ENCODE data around the gene AMMECR1L.
A peak's percentile ranks its signal among the peaks of the same experiment; 100 is the strongest.
"Not testable (repeated sequence)": the region's sequence is repeated elsewhere in the genome, so short reads cannot be mapped to it uniquely, and the experiment has no call there.

Gene AMMECR1L

DNA sequence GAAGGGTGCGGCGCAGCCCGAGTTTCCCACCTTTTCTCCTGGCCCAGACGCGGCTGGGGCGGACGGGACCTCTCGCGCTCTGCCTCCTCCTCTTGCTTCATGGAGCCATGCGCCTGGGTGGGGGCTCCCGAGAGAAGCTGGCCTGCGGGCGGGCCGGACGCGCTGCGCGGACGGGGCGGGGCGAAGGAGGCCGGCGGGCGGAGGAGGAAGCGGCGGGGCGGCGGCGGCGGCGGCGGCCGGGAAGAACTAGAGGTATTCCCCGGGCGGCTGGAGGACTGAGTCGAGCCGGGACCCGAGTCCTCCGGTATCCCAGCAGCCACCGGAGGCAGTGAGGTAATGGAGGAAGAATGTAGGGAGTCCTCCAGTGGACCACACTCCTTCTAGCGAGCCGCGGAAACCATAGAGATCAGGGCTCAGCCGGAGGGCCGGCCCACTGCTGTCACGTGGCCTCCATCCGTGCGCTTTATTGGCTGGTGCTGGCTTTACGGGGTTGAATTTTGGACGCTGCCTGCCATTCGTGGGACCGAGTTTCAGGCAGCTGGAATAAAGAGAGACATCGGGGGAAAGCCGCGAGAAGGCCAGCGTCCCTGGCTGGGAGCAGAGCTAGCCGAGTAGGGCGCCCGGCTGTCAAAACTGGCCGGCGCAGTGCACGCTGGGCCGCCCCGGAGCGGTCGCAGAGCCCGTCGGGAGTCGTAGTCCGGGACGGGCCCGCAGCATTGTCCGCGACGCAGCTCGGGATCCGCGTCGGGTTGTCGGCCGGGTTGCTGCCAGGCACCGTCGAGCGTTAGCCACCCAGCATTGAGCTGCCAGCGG is at the start of gene AMMECR1L:
AMMECR1L (minus strand) TSS at position 177 of the 813 bp plus-strand sequence. CDS start 11,722 bp downstream, outside the sequence.
- DNase-seq = peak; percentile 71

- no peak for DNase-seq
Measured at GRCh38 chr2:127935337-127935736, 49.6 kb upstream of the AMMECR1L start.

DNA sequence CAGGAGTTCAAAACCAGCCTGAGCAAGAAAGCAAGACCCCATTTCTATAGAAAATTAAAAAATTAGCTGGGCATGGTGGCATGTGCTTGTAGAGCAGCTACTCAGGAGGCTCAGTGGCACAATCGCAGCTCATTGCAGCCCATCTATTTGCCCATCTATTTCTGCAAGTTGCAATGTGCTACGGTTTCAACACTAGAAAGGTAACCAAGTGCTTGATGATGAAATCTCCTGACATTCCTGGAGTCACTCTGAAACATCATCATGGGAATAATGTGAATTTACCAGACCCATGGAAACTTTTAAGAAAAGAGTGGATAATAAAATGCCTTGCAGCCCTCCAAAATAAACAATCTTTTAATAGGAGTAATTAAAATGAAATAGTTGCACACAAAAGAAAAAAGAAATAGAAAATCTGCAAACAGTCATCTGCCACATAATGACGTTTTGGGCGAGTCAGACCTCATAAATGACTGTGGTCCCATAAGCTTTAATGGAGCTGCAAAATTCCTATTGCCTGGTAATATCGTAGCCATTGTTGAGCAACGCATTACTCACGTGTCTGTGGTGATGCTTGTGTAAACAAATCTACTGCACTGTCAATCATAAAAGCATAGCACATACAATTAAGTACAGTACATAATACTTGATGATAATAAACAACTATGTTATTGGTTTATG is 46.6 kb upstream of the AMMECR1L start:
- DNase-seq = no peak

- DNase-seq = no peak
Measured at GRCh38 chr2:127929449-127929848, 43.7 kb upstream of the AMMECR1L start.

DNA sequence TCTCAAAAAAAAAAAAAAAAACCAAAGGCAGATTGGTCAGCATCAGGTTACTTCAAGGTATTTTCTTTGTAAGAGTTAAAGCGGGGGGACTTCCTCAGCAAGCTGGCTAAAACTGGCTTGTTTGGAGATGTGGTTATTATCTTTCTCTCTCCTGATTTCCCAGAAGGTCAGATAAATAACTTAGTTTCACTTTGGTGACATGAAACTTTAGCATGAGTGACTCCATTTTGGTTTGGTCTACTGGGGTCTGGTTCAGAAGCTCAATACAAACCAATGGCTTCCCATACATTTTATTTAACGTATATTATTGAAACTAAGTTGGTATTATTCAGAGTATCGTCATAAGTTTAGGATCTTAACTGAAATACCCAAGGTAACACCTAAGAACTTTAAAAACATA is 41.6 kb upstream of the AMMECR1L start:
- no peak for DNase-seq

DNA sequence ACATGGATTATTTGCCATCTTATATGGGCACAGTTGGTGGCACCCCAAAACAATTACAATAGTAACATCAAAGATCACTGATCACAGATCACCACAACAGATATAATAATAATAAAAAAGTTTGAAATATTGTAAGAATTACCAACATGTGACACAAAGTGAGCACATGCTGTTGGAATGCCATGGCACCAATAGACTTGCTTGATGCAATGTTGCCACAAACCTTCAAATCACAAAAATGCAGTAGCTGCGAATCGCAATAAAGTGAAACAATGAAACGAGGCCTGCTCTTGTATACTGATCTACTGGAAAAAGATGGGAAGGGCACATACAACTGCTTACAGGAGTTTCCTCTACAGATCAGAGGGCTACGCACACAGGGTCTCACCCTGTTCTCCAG is 32.2 kb upstream of the AMMECR1L start:
- DNase-seq = no peak

- no peak for DNase-seq
Measured at GRCh38 chr2:127913808-127914457, 28.2 kb upstream of the AMMECR1L start.

GRCh38 chr2:127911737-127912136 is 26.0 kb upstream of the AMMECR1L start:
- DNase-seq = no peak

- no peak for DNase-seq
Measured at GRCh38 chr2:127910415-127910814, 24.7 kb upstream of the AMMECR1L start.

- no peak for DNase-seq
Measured at GRCh38 chr2:127909019-127909418, 23.3 kb upstream of the AMMECR1L start.

DNA sequence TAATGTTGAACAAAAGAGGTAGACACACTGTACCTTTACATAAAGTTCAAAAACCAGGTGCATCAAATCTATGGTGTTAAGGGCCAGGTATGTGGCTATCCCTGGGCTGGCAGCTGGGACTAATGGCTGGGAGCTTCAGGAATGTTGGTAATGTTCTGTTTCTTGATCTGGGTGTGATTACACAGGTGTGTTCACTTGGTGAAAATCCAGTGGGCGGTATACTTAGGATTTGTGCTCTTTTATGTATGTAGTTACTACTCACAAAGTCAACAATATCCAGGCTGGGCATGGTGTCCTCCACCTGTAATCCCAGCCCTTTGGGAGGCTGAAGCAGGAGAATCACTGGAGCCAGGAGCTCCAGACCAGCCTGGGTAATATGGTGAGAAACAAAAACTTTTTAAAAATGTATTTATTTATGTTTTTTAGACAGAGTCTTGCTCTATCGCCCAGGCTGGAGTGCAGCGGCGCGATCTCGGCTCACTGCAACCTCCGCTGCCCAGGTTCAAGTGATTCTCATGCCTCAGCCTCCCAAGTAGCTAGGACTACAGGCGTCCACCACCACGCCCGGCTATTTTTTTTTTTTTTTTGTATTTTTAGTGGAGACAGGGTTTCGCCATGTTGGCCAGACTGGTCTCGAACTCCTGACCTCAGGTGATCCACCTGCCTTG is 22.1 kb upstream of the AMMECR1L start:
- not testable (repeated sequence) for DNase-seq

DNA sequence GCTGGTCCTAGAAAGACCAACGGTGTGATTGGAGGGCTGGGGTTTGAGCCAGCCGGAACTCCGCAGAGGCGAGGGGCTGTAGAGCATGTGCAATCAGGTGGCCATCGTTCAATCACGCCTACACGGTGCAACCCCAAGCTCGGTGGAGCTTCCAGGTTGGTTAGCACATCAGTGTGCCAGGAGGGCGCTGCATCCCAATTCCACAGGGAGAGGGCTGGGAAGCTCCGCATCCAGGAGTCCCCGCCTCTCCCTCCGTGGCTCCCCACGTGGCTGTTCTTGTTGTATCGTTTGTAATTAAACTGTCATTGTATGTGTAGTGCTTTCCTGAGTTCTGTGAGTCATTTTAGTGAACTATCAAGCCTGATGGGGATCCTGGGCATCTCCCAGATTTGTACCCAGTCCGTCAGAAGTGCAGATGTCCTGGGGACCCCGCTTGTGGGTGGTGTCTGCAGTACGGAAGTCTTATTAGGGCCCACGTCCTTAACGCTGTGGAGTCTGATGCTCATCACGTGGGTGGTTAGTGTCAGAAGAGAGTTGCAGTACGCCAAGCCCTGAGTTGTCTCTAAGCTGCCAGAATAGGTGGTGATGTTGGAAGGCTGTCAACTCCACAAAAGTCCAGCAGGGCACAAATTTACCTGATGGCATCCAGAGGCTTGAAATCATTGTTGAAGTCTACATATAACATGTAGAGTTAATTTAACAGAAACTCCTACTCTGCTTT is 20.6 kb upstream of the AMMECR1L start:
- DNase-seq = no peak

DNA sequence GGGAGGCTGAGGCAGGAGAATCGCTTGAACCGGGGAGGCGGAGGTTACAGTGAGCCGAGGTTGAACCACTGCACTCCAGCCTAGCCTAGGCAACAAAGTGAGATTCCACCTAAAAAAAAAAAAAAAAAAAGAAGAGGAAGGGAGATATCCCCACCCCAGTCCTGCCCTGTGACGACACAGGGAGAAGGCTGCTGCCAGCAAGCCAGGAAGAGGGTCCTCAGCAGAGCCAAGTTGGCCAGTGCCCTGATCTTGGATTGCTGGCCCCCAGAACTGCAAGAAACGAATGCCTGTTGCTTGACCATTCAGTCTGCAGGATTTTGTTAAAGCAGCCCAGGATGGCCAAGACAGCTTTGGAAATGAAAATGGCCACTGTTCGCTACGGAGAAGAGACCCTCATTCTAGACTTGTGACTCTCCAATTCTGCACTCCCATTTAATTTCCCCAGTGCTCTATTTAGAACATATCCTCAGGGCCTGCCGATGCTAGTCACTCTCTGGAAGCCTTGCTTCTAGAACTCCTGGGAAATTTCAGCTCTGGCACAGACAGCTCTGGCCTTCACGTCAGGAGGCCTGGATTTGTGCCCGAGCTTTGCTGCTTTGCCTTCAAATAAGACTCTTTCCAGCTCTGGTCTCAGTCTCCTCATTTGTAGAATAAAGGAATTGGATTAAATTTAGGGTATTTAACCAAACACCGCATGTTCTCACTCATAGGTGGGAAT is 15.7 kb upstream of the AMMECR1L start:
- DNase-seq = no peak

DNA sequence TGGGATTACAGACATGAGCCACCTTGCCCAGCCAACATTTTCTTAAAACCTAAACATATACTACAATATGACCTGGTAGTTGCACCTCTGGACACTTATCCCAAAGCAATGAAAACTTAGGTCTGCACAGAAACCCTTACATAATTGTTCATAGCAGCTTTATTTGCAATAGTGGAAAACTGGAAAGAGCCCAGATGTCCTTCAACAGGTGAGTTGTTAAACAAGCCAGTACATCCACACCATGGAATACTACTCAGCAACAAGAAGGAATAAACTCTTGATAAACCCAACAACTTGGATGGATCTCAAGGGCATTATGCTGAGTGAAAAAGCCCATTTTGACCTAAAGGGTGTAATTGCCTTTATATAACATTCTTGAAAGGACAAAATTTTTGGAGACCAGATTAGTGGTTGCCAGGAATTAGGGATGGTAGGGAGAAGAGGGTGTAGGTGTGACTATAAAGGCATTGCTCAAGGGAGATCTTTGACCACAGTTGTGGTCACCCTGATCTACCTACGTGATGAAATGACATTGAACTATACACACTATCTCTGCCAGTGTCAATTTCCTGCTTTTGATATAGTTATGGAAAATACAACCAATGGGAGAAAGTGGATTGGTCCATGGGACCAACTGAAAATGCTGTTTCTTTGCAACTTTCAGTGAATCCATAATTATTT is 11.9 kb upstream of the AMMECR1L start:
- DNase-seq = no peak

DNA sequence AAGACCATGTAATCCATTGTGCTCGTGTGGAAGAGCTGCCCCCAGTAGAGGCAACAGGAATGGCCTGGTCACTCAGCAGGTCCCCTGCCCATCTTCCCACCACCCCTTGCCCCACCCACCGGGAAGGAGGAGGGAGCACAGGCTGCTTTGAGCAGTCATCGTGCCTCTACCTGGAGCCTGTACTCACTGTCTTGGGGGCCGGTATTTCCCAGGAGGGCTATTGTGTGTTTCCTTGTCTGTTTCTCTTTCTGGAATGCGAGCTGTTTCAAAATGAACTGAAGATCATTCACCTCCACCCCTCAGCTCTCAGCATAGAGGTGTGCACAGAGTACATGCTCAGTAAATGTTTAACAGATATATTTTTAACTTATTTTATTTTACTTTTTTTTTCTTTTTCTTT is 7.7 kb upstream of the AMMECR1L start:
- DNase-seq = no peak

GRCh38 chr2:127893033-127893432 is 7.3 kb upstream of the AMMECR1L start:
- no peak for DNase-seq

DNA sequence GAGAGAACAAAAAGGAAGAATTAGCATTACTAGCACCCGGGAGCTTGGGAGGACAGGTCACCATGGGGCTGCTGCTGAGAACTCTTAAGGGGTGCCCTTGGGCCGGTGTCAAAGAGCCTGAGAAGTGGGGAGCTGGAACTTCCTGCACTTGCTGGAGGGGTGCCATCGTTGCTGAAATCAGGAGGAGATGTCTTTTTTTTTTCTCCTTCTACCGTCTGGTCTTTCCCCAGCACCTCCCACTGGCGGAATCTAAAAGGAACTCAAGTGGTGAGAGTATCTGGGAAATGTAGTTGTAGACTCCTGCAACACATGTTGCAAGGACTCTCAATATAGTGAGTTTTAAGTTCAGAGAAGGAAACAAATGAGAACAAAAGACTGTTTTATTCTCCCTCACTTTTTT is 6.1 kb upstream of the AMMECR1L start:
- no peak for DNase-seq

DNA sequence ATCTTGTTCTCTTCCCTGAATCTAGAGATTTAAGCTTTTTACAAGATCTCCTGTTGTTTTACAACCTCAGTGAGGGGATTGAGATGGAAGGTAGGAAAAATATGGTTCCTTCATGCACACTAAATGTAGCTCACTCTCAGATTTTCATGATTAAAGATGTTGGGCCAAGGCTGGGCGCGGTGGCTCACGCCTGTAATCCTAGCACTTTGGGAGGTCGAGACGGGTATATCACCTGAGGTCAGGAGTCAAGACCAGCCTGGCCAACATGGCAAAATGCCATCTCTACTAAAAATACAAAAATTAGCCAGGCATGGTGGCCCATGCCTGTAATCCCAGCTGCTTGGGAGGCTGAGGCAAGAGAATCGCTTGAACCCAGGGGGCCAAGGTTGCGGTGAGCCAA is 5.0 kb upstream of the AMMECR1L start:
- DNase-seq = not testable (repeated sequence)

- DNase-seq = no peak
Measured at GRCh38 chr2:127888772-127889171, 3.0 kb upstream of the AMMECR1L start.

- DNase-seq = no peak
Measured at GRCh38 chr2:127887776-127888130, 2.0 kb upstream of the AMMECR1L start.

DNA sequence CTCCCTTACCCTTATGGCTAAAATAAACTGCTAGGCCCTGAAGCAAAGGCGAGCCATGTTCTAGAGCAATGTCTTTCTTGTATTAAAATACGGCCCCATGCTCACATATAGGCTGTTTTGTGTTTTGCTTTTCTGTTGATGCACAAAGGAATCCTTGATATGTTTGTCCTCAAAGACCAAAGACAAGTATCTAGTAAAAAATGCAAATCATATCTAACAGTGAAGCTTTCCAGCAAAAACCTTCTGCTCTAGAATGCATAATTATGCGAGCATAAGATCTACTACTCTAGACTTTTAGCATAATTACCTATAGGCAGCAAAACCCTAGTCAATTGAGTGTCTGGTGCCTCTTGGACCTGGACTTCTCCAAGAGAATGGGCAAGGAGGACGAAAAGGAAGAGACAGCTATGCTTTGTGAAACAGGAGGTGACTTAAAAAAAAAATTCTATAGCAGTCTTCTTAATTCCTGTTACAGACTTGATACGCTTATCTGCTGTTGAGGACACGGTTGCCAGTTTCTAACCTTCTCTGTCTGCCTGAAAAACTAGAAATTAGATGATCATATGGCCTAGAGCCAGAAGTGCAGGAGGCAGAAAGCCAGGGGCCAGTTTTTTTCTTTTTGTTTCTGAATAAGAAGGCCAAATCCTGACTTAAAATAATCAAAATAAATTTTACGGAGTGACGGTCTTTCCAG is 1.5 kb upstream of the AMMECR1L start:
- no peak for DNase-seq
